Measurements from ENCODE around the gene CLCN6. TPM values are rescaled to one million over a fixed set of nuclear protein-coding genes. Genes with fewer than 3 reads are reported as not detected.

Gene CLCN6
- total and polyA plus RNA-seq, 2 of the 13 experiments (the other 11 are each of a cell fraction or from before 2014, with no cell fraction given), result 14.9 to 19.3 TPM

GRCh38 chr1:11858968-11859871 is 53.2 kb downstream of the CLCN6 start (continued):
- TF ChIP-seq HINFP (CRISPR knock-in tag; IDR thresholded peaks at IDR 0.05; ENCODE audit: low read depth) (peak; percentile 88; the same call in 1 of the 2 replicates), HCFC1 (IDR thresholded peaks at IDR 0.05; ENCODE audit: low read depth, low read length) (no peak; the same call in 1 of the 2 replicates), CHD4 (IDR thresholded peaks at IDR 0.05; ENCODE audit: borderline replicate concordance, low read length) (no peak), ZNF550 (CRISPR knock-in tag; IDR thresholded peaks at IDR 0.05; ENCODE audit: borderline replicate concordance) (no peak), SNAPC4 (CRISPR knock-in tag; IDR thresholded peaks at IDR 0.05) (0 out of 2 replicates have a peak, but pooled peaks have one; percentile 27), DPF2 (CRISPR knock-in tag; IDR thresholded peaks at IDR 0.05; ENCODE audit: borderline replicate concordance, low read depth) (no peak), ZFP41 (CRISPR knock-in tag; IDR thresholded peaks at IDR 0.05; ENCODE audit: borderline replicate concordance) (peak; percentile 87; the same call in 1 of the 2 replicates), ZFP90 (CRISPR knock-in tag; IDR thresholded peaks at IDR 0.05; ENCODE audit: borderline replicate concordance) (no peak), ZNF326 (CRISPR knock-in tag; IDR thresholded peaks at IDR 0.05; ENCODE audit: borderline replicate concordance) (no peak), HDAC6 (IDR thresholded peaks at IDR 0.05; ENCODE audit: low read depth, low read length) (no peak), ZNF10 (CRISPR knock-in tag; IDR thresholded peaks at IDR 0.05; ENCODE audit: borderline replicate concordance, low read depth) (no peak), HMG20A (CRISPR knock-in tag; IDR thresholded peaks at IDR 0.05; ENCODE audit: borderline replicate concordance) (peak; percentile 67; the same call in 1 of the 2 replicates), MEF2D (CRISPR knock-in tag; IDR thresholded peaks at IDR 0.05) (peak; percentile 69; the same call in 1 of the 2 replicates)
- TF ChIP-seq, protein P1, sequence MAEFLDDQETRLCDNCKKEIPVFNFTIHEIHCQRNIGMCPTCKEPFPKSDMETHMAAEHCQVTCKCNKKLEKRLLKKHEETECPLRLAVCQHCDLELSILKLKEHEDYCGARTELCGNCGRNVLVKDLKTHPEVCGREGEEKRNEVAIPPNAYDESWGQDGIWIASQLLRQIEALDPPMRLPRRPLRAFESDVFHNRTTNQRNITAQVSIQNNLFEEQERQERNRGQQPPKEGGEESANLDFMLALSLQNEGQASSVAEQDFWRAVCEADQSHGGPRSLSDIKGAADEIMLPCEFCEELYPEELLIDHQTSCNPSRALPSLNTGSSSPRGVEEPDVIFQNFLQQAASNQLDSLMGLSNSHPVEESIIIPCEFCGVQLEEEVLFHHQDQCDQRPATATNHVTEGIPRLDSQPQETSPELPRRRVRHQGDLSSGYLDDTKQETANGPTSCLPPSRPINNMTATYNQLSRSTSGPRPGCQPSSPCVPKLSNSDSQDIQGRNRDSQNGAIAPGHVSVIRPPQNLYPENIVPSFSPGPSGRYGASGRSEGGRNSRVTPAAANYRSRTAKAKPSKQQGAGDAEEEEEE (CRISPR knock-in tag; IDR thresholded peaks at IDR 0.05; ENCODE audit: borderline replicate concordance), result peak; percentile 64; the same call in 1 of the 2 replicates
- TF ChIP-seq, protein P2, sequence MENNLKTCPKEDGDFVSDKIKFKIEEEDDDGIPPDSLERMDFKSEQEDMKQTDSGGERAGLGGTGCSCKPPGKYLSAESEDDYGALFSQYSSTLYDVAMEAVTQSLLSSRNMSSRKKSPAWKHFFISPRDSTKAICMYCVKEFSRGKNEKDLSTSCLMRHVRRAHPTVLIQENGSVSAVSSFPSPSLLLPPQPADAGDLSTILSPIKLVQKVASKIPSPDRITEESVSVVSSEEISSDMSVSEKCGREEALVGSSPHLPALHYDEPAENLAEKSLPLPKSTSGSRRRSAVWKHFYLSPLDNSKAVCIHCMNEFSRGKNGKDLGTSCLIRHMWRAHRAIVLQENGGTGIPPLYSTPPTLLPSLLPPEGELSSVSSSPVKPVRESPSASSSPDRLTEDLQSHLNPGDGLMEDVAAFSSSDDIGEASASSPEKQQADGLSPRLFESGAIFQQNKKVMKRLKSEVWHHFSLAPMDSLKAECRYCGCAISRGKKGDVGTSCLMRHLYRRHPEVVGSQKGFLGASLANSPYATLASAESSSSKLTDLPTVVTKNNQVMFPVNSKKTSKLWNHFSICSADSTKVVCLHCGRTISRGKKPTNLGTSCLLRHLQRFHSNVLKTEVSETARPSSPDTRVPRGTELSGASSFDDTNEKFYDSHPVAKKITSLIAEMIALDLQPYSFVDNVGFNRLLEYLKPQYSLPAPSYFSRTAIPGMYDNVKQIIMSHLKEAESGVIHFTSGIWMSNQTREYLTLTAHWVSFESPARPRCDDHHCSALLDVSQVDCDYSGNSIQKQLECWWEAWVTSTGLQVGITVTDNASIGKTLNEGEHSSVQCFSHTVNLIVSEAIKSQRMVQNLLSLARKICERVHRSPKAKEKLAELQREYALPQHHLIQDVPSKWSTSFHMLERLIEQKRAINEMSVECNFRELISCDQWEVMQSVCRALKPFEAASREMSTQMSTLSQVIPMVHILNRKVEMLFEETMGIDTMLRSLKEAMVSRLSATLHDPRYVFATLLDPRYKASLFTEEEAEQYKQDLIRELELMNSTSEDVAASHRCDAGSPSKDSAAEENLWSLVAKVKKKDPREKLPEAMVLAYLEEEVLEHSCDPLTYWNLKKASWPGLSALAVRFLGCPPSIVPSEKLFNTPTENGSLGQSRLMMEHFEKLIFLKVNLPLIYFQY (CRISPR knock-in tag; IDR thresholded peaks at IDR 0.05; ENCODE audit: borderline replicate concordance), result peak; percentile 95

Data from HepG2 (cell line).